Neural cell (in vitro differentiated cells): ENCODE data around the gene NR5A2.

Source experiments
- EP300 ChIP-seq: fragments of 450-650 bp; conservative IDR thresholded peaks from 2 replicates; pipeline ENCODE4 v1.6.1; 2014; ENCODE audit warnings: antibody characterized with exemption, mild to moderate bottlenecking, moderate library complexity; ENCODE audit not compliant: poor library complexity, severe bottlenecking
- EZH2 ChIP-seq: fragments of 200-600, 300-800 bp; shearing (Covaris generic), sonication (generic); IDR thresholded peaks from 2 replicates; pipeline ENCODE4 v1.6.1; 2014; ENCODE audit warnings: antibody characterized with exemption, low read length, borderline replicate concordance, mild to moderate bottlenecking; ENCODE audit not compliant: insufficient read depth, poor library complexity, severe bottlenecking
- RAD21 ChIP-seq: fragments of 450-650 bp; conservative IDR thresholded peaks from 2 replicates; pipeline ENCODE4 v1.6.1; 2014; ENCODE audit warnings: antibody characterized with exemption, mild to moderate bottlenecking, moderate library complexity
- REST ChIP-seq: IDR thresholded peaks from 2 replicates; pipeline ENCODE4 v1.6.1; 2012; ENCODE audit warnings: borderline replicate concordance
- TAF1 ChIP-seq: IDR thresholded peaks from 2 replicates; pipeline ENCODE4 v1.6.1; 2012; ENCODE audit warnings: low read depth
- TF ChIP-seq, protein P1 (sequence below): fragments of 450-650 bp; IDR thresholded peaks from 2 replicates; pipeline ENCODE4 v1.5.1; 2014; ENCODE audit warnings: antibody characterized with exemption, mild to moderate bottlenecking, moderate library complexity; ENCODE audit not compliant: poor library complexity, severe bottlenecking

DNA sequence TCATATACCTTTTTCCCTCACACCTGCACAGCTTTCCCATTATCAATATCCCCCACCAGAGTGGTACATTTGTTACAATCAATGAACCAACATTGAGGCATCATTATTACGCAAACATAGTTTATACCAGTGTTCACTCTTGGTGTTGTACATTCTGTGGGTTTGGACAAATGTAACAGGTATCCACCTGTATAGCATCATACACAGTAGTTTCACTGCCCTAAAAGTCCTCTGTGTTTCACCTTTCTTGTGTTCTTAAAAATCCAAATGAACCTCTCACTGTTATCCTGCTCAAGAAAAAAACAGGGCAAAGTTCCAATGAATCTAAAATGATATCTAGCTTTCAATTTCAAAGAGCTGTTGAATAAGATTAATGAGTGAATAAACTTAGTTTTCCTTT is 45.9 kb upstream of the NR5A2 start:
- no peak for TF ChIP-seq EP300
- TF ChIP-seq, protein P1, sequence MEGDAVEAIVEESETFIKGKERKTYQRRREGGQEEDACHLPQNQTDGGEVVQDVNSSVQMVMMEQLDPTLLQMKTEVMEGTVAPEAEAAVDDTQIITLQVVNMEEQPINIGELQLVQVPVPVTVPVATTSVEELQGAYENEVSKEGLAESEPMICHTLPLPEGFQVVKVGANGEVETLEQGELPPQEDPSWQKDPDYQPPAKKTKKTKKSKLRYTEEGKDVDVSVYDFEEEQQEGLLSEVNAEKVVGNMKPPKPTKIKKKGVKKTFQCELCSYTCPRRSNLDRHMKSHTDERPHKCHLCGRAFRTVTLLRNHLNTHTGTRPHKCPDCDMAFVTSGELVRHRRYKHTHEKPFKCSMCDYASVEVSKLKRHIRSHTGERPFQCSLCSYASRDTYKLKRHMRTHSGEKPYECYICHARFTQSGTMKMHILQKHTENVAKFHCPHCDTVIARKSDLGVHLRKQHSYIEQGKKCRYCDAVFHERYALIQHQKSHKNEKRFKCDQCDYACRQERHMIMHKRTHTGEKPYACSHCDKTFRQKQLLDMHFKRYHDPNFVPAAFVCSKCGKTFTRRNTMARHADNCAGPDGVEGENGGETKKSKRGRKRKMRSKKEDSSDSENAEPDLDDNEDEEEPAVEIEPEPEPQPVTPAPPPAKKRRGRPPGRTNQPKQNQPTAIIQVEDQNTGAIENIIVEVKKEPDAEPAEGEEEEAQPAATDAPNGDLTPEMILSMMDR: no peak
- no peak for TF ChIP-seq REST
- TF ChIP-seq EZH2: no peak
- TF ChIP-seq RAD21: no peak
- no peak for TF ChIP-seq TAF1
